DMS 273 (cell line): Measurements from ENCODE around the gene ACYP2.
"Not testable (repeated sequence)": the region's sequence is repeated elsewhere in the genome, so short reads cannot be mapped to it uniquely, and the experiment has no call there.

Experiments used
- DNase-seq: peaks from one replicate; lab custom pipeline; 2025; ENCODE audit not compliant: unreplicated experiment; lab: John Stamatoyannopoulos, UW

Gene ACYP2

GRCh38 chr2:54097124-54097523, 18.3 kb upstream of the ACYP2 start:
- DNase-seq, result no peak

GRCh38 chr2:54099370-54099769, 16.0 kb upstream of the ACYP2 start:
- no peak for DNase-seq

- DNase-seq, result no peak
Observed at GRCh38 chr2:54099829-54100585, 15.4 kb upstream of the ACYP2 start.

GRCh38 chr2:54100772-54101171, 14.6 kb upstream of the ACYP2 start:
- DNase-seq, result no peak

GRCh38 chr2:54103454-54104314, 11.7 kb upstream of the ACYP2 start:
- DNase-seq, result peak; percentile 52

DNA sequence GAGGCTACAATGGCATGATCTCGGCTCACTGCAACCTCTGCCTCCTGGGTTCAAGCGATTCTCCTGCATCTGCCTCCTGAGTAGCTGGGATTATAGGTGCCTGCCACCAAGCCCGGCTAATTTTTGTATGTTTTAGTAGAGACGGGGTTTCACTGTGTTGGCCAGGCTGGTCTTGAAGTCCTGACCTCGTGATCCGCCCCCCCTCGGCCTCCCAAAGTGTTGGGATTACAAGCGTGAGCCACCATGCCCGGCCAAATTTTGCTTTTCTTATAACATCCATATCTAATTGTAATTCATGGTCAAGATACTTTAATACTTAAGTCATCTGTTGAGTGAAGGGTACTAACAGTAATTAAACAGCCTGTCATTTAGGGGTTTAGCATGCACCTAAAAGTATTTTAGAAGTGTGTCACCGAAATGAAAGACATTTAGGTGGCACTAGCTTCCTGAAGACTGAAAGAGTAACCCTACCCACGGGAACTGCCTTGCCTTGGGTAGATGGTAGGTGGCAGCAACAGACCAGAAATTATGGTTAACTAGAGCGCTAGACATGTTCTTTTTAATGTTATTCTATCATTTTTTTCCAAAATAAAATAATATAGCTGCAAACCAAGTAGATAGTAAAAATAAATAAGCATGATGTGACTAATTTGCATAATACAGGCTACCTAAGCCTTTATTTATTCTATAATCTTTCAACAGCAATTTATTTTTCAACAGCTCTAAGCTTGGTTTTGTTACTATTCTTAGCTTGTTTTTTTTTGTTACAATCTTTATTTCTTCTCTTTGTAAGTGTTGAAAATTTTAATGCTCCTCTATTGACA, 8.6 kb upstream of the ACYP2 start:
- peak; percentile 78 for DNase-seq

- no peak for DNase-seq
Observed at GRCh38 chr2:54107455-54107764, 8.0 kb upstream of the ACYP2 start.

DNA sequence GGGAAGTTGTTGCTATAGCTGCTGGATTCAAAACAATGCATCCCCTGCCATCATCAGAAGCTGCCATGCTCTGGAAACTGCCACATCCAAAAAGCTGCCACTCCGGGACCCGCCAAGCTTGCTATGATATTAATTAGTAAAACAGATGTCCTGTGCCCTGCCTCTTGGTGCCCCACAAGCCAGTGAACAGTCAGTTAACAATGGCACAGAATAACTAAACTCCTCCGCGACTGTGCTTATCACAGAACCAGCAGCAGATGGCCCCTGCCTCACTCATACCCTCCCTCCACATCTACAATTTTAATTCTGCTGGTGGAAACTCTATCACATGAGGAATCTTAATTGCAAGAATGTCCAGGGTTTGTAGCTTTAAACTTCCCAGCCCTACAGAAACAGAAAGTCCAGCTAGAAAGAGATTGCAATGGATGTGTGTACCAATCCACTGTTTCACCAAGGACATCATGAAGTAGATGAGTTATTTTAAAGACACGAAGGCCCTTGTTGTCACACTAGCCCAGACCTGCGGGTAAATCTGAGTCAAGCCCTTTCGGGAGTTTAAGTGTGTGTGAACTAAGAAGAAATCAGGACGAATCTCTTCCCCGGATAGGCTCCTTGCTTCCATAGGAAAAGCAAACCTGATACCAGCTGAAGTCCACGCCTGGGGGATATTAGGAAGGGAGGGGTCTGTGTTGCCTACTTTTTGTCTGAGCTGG, 7.4 kb upstream of the ACYP2 start:
- peak; percentile 88 for DNase-seq

DNA sequence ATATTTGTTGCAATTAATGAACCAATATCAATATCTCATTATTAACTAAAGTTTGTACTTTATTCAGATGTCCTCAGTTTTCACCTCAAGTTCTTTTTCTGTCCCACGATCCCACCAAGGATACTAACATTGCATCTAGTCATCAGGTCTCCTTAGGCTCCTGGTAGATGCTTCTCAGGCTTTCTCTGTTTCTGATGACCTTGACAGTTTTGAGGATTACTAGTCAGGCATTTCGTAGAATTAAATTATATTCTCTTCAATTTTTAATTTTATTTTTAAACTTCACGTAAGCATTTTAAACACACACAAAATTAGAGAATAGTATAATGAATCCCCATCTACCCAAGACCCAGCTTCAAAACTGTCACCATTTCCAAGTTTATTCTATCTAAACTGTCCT, 5.6 kb upstream of the ACYP2 start:
- DNase-seq, result no peak

GRCh38 chr2:54114479-54114878, 936 bp upstream of the ACYP2 start:
- DNase-seq, result not testable (repeated sequence)

- peak; percentile 35 for DNase-seq
Observed at GRCh38 chr2:54114936-54115283, 505 bp upstream of the ACYP2 start.

- DNase-seq, result peak; percentile 17
Observed at GRCh38 chr2:54116598-54116997, 1.2 kb downstream of the ACYP2 start.

DNA sequence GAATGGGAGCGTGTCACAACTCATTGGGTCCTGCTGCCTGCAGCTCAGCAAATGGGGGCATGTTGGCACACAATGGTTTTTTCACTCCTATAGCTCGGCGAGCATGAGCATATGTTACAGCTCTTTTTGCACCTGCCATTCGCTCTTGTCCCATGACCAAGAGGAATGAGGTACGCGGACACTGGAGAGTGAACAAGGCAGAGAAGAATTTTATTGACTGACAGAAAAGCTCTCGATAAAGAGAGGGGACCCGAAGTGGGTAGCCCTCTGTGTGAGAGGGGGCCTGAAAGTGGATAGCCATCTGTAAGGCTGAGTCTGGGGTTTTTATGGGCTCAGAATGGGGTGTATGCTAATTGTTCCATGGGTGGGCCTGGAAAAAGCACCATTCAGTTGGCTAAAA, 5.5 kb downstream of the ACYP2 start:
- DNase-seq, result no peak

- no peak for DNase-seq
Observed at GRCh38 chr2:54122171-54122935, 6.9 kb downstream of the ACYP2 start.

GRCh38 chr2:54122939-54123338, 7.5 kb downstream of the ACYP2 start:
- no peak for DNase-seq

DNA sequence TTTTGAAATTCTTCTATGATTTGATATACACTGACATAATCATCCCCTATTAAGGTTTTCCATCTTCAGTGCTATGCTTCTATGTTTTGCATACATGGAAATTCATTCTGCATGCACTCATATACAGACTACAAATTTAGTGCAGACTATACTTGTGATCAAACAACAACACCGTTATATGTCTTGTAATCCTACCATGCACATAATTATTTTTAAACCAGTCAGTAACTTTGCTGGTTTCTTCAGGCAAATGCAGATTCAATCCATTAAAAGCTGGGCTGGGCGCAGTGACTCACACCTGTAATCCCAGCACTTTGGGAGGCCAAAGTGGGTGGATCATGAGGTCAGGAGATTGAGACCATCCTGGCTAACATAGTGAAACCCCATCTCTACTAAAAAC, 11.8 kb downstream of the ACYP2 start:
- DNase-seq, result not testable (repeated sequence)

DNA sequence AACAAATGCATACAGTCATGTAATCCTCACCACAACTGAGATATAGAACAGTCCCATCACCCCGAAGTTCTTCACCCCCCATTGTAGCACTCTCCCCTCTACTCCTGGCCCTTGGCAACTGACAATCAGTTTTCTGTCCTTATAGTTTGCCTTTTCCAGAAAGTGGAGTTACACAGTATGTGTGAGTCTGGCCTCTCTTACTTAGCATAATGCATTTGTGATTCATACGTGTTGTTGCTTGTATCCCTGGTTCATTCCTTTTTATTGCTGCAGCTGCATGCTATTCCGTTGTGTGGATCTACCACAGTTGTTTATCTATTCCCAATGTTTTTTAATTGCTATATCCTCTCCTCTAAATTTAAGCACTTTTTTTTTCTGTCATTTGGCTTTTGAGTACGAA, 17.6 kb downstream of the ACYP2 start:
- DNase-seq, result no peak

DNA sequence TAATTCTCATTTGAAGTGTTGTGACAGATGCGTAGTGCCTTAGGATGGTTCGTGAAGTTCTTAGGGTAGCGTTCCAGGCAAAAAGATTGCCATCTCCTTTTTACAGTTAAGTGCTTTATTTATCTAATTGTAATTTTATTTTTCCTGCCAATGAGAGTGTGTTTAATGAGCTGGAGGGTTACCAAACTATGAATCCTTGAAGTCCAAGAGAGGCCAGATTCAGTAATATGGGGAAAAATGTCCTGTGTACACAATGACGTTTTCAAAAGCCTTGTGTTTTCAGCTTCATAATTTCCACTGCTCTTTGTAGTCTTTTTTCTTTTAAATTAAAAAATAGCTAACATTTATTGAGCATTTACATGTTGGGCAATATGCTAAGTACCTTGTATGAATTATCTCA, 23.8 kb downstream of the ACYP2 start:
- no peak for DNase-seq

DNA sequence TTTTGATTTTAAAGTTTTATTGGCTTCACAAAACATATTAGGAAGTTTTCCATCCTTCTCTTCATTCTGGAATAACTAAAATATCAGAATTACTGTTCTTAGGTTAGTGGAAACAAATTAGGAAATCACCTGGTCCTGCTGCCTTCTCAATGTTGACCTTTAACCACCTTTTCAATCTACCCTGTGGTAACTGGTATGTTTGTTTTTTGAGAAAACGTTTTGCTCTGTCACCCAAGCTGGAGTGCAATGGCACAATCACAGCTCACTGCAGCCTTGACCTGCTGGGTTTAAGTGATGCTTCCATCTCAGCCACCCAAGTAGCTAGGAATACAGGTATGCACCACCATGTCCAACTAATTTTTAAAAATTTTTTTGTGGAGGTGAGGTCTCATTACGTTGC, 28.4 kb downstream of the ACYP2 start:
- DNase-seq, result no peak

- DNase-seq, result no peak
Observed at GRCh38 chr2:54148391-54148790, 33.0 kb downstream of the ACYP2 start.
